ENCODE data around the gene MTFR1L.

Gene MTFR1L

DNA sequence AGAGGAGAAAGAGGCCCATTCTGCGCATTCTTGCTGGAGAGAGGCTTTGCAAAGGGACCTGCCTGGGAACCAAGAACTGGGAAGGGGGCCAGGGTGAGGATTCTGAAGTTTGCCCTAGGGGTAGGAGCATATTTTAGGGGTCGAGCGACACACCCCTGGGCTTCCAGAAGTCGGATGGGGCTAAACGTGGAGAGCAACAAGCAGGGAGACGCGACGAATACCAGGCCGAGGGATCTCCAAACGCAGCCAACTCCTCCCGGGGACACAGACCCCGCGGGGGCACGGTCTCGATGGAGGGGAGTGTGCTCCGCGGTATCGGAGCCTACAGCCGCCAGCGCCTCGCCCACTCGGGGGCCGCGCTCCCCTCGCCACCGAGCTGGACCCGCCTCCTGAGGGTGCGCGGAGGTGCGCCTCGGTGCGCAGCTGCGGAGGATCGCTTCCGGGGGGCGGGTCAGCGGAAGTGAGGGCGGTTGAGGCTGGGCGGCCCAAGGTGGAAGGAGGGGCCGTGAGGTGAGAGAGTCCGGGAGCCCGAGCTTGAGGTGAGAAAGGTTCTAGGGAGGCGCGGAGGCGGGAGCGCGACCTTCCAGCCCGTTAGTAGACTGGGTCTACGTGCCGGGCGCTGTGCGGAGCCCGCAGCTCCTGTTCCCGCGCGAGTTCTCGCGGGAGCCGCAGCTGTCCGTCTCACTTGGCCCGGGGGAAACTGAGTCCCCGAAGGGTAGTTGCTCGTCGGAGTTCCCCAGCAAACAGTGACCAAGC lies at the start of gene MTFR1L:
TSS of gene MTFR1L (plus strand) at position 464 of the 756 bp plus-strand sequence. CDS start 3,151 bp downstream, outside the sequence.
- Histone ChIP-seq H3K4me3 (ENCODE audit: low read depth, low read length, poor library complexity, severe bottlenecking) (peak within 1 kb of the TSS; percentile 84), H3K79me2 (ENCODE audit: insufficient read depth, low read length) (no peaks in the 10 kb centered on the region), H3K36me3 (ENCODE audit: insufficient read depth, low read length) (no peaks in the 10 kb centered on the region), H3K9me2 (ENCODE audit: low read depth, low read length) (no peaks in the 10 kb centered on the region), H3K27ac (ENCODE audit: low read depth, low read length, poor library complexity, severe bottlenecking) (peak within 1 kb of the TSS; percentile 53), H3K9ac (ENCODE audit: low read length) (peak within 1 kb of the TSS; percentile 75), H3K27me3 (ENCODE audit: insufficient read depth, low read length) (no peaks in the 10 kb centered on the region), H3K9me3 (ENCODE audit: low read length) (no peaks in the 10 kb centered on the region), H4K20me1 (ENCODE audit: insufficient read depth, low read length) (no peaks in the 10 kb centered on the region), H3K4me1 (ENCODE audit: insufficient read depth, low read length, severe bottlenecking) (peaks cover 25% of the 10 kb centered on the region), H3K4me2 (ENCODE audit: low read length) (peak within 1 kb of the TSS; percentile 89), H3F3A (ENCODE audit: insufficient read depth, low read length) (no peaks in the 10 kb centered on the region), H2AFZ (ENCODE audit: low read length) (no peak within 1 kb of the TSS)
- TF ChIP-seq, protein P1, sequence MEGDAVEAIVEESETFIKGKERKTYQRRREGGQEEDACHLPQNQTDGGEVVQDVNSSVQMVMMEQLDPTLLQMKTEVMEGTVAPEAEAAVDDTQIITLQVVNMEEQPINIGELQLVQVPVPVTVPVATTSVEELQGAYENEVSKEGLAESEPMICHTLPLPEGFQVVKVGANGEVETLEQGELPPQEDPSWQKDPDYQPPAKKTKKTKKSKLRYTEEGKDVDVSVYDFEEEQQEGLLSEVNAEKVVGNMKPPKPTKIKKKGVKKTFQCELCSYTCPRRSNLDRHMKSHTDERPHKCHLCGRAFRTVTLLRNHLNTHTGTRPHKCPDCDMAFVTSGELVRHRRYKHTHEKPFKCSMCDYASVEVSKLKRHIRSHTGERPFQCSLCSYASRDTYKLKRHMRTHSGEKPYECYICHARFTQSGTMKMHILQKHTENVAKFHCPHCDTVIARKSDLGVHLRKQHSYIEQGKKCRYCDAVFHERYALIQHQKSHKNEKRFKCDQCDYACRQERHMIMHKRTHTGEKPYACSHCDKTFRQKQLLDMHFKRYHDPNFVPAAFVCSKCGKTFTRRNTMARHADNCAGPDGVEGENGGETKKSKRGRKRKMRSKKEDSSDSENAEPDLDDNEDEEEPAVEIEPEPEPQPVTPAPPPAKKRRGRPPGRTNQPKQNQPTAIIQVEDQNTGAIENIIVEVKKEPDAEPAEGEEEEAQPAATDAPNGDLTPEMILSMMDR (IDR thresholded peaks at IDR 0.05; ENCODE audit: low read length): no peak
- no peak for TF ChIP-seq EZH2 (IDR thresholded peaks at IDR 0.05; ENCODE audit: borderline replicate concordance, low read length)

DNA sequence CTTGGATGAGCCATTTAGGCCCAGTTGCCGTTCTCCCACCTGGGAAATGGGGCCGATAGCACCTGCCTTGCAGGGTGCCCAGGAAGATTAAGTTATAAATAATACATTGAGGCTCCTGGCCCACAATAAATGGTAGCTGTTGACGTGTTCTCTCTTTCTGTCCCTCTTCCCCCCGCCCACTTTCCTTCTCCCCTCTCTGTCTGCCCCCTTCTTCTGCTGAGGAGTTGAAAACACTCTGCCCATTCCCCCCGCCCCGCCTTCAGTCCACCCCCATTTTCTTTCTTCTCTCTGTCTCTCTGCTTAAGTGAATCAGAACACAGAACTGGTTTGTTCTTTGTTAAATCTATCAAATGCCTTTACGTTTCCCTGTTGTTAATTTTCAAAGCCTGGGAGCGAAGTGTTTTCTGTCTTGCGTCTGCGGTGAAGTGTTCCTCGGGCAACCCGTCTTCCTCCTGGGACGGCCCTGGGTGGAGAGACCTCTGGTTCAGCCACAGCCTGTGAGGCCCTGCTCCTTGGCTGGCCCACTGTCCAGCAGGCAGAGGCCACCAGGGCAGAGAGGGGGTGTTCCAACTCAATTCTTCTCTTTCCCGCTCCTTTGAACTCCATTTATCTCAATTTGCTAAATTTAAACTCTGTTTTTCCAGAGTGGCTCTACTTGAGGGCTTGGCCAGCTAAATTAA lies 49.1 kb upstream of the MTFR1L start:
- no peak overlapping the region for H3K9ac ChIP-seq (ENCODE audit: low read length)
- no peaks in the 10 kb centered on the region for H3K79me2 ChIP-seq (ENCODE audit: insufficient read depth, low read length)
- H3K4me1 ChIP-seq (ENCODE audit: insufficient read depth, low read length, severe bottlenecking): peaks cover 25% of the 10 kb centered on the region
- no peaks in the 10 kb centered on the region for H4K20me1 ChIP-seq (ENCODE audit: insufficient read depth, low read length)
- TF ChIP-seq, protein P1 (IDR thresholded peaks at IDR 0.05; ENCODE audit: low read length): no peak
- no peak for TF ChIP-seq EZH2 (IDR thresholded peaks at IDR 0.05; ENCODE audit: borderline replicate concordance, low read length)
- H3K4me2 ChIP-seq (ENCODE audit: low read length): no peak overlapping the region
- H3K27ac ChIP-seq (ENCODE audit: low read depth, low read length, poor library complexity, severe bottlenecking): no peak overlapping the region
- H3K4me3 ChIP-seq (ENCODE audit: low read depth, low read length, poor library complexity, severe bottlenecking): no peak overlapping the region
- H3K36me3 ChIP-seq (ENCODE audit: insufficient read depth, low read length): no peaks in the 10 kb centered on the region
- H3K9me3 ChIP-seq (ENCODE audit: low read length): no peaks in the 10 kb centered on the region
- H3K9me2 ChIP-seq (ENCODE audit: low read depth, low read length): no peaks in the 10 kb centered on the region
- H3K27me3 ChIP-seq (ENCODE audit: insufficient read depth, low read length): no peaks in the 10 kb centered on the region
- H3F3A ChIP-seq (ENCODE audit: insufficient read depth, low read length): 0 out of 2 replicates have a peak, but pooled peaks cover 3% of the 10 kb centered on the region
- no peak overlapping the region for H2AFZ ChIP-seq (ENCODE audit: low read length)

DNA sequence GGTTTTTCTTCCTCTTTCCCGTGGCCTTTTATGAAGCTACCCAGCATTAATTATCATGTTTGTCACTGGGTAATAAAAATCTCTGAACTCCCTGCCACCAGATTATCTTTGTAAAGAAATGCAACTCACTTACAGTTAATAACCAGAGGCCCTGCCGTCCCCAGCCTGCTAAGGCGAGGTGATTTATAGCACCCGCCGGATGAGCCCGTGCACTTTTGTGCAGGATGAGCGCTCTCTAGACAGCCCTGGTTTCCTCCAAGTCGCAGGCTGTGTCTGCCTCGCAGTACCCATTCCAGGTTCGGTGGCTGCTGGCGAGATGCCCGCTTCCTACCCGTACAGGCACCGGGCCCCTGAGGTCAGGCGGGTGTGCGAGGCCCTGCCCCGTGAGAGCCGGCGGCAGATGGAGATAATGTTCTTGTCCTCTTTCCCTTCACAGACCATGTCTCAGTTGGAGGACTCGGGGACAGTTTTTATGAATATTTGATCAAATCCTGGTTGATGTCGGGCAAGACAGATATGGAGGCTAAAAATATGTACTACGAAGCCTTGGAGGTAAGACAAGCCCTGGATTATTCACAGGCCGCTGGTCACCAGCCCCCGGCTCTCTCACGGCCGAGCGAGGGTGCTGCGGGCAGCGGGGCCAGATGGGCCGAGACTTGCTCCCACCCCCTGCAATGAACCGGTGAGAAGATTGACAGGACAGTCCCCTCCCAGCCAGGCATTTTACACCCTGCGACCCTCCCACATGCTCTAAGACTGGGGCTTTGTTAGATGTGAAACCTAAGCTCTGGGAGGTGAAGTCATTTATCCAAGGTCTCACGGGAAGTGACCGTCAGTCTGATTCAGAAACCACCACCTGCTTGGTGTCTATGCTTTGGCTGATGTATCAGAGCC lies 48.3 kb upstream of the MTFR1L start:
- Histone ChIP-seq H3K4me1 (ENCODE audit: insufficient read depth, low read length, severe bottlenecking) (peaks cover 26% of the 10 kb centered on the region), H3K9me3 (ENCODE audit: low read length) (no peaks in the 10 kb centered on the region), H3K9me2 (ENCODE audit: low read depth, low read length) (no peaks in the 10 kb centered on the region), H3K27ac (ENCODE audit: low read depth, low read length, poor library complexity, severe bottlenecking) (no peak overlapping the region), H3K79me2 (ENCODE audit: insufficient read depth, low read length) (no peaks in the 10 kb centered on the region), H4K20me1 (ENCODE audit: insufficient read depth, low read length) (no peaks in the 10 kb centered on the region), H3K36me3 (ENCODE audit: insufficient read depth, low read length) (no peaks in the 10 kb centered on the region), H3K4me3 (ENCODE audit: low read depth, low read length, poor library complexity, severe bottlenecking) (no peak overlapping the region), H3K9ac (ENCODE audit: low read length) (no peak overlapping the region), H3K4me2 (ENCODE audit: low read length) (no peak overlapping the region), H3F3A (ENCODE audit: insufficient read depth, low read length) (0 out of 2 replicates have a peak, but pooled peaks cover 5% of the 10 kb centered on the region), H3K27me3 (ENCODE audit: insufficient read depth, low read length) (no peaks in the 10 kb centered on the region), H2AFZ (ENCODE audit: low read length) (no peak overlapping the region)
- TF ChIP-seq, protein P1 (IDR thresholded peaks at IDR 0.05; ENCODE audit: low read length): no peak
- no peak for TF ChIP-seq EZH2 (IDR thresholded peaks at IDR 0.05; ENCODE audit: borderline replicate concordance, low read length)
